ENCODE results near the gene MRPL55. TPM values are rescaled to one million over a fixed set of nuclear protein-coding genes. Genes with fewer than 3 reads are reported as not detected.

The MRPL55 gene
- total RNA-seq, 5 donors from 2014 or later (not counting 1 experiment from before 2014, with no cell fraction given), result 49.7 to 63.5 (median 55.9) TPM

DNA sequence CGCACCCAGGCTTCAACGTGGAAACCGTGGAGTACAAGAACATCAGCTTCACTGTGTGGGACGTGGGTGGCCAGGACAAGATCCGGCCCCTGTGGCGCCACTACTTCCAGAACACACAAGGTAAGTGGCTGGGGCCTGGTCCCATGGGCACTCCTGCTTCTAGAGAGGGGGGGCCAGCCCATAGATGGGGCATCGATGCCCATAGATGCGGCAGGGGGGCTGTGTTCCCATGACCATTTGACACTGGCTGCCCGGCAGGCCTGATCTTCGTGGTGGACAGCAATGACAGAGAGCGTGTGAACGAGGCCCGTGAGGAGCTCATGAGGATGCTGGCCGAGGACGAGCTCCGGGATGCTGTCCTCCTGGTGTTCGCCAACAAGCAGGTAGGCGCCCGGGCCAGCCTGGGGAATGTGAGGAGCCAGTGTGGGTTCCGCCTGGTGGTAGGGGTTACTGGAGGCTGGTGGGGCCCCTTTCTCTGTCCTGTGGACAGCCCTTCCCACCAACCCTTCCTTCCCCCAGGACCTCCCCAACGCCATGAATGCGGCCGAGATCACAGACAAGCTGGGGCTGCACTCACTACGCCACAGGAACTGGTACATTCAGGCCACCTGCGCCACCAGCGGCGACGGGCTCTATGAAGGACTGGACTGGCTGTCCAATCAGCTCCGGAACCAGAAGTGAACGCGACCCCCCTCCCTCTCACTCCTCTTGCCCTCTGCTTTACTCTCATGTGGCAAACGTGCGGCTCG, 11.6 kb downstream of the MRPL55 start:
- Mint-ChIP-seq H3K27ac (peak overlapping the region in 1 of 2 donors; percentile 39), H3K4me1 (peaks cover 33 to 38% (median 34%) of the 10 kb centered on the region in 3 donors), H3K9me3 (peaks cover 2 to 9% (median 6%) of the 10 kb centered on the region in 3 donors), H3K27me3 (no peaks in the 10 kb centered on the region), H3K36me3 (peaks cover 42% of the 10 kb centered on the region), H3K4me3 (no peak overlapping the region)
- Histone ChIP-seq H3K4me1 (ENCODE audit: control insufficient read depth in 1 of 2, extremely low read depth in 1 of 2, insufficient read depth in 2 of 2, low read length in 2 of 2) (peaks cover 2 to 44% of the 10 kb centered on the region in 2 experiments), H3K27ac (ENCODE audit: low read length) (no peak overlapping the region), H3K9me3 (no peaks in the 10 kb centered on the region), H3K4me3 (ENCODE audit: control insufficient read depth in 1 of 2, extremely low read depth in 1 of 2, low read length in 1 of 2) (no peak overlapping the region), H3K36me3 (ENCODE audit: control insufficient read depth in 2 of 2, extremely low read depth in 1 of 2, insufficient read depth in 1 of 2, low read length in 1 of 2) (peaks cover 8 to 60% of the 10 kb centered on the region in 2 donors), H3K27me3 (replicated peaks in 1 of 2; ENCODE audit: control insufficient read depth in 2 of 2, extremely low read depth in 1 of 2, insufficient read depth in 2 of 2, low read length in 1 of 2) (no peaks in the 10 kb centered on the region)
- POLR2A ChIA-PET, result no interaction called here
- 95% methylated on average over 22 of the region's 34 CpGs for WGBS (ENCODE audit: insufficient coverage)
- CTCF ChIA-PET, result no interaction called here
- DNase-seq (peak in 3 of 35 experiments; percentile 3 to 11 (median 5)), ATAC-seq (replicated peaks in 1 of 4) (no peak)

DNA sequence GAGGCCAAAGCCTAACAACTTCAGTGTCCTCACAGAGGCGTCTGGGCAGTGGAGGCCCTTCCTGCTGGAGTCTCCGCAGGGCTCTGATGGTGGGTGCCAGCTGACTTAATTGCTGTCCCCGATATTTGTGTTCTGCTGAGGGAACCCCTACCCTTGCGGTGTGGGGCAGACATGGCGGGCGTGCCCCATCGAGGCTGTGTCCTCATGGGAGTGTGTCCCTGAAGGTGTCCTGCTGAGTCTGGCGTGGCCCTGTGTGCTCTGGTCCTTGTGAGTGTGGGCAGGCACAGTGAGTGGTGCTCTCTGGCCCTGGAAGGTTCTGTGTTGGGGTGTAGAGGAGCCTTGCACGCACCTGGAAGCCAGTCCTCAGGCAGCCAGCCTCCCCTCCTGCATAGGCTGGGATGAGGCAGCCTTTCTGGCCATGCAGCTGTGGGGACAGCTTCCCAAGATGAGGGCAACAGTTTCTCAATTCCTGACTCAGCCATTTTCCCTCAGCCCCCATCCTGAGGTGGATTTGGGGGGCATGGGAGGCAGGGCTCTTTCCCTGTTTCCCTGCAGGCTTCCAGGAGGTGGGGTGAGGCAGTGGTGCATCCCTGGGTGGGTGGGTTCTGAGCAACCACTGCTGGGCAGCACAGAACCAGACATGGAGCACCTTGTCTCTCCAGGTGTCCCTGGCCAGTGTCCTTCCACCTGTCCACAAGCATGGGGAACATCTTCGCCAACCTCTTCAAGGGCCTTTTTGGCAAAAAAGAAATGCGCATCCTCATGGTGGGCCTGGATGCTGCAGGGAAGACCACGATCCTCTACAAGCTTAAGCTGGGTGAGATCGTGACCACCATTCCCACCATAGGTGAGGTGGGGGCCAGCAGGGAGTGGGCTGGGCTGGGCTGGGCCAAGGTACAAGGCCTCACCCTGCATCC, 12.4 kb downstream of the MRPL55 start:
- H3K27ac ChIP-seq (ENCODE audit: low read length), result no peak overlapping the region
- POLR2A ChIA-PET, result no interaction called here
- peaks cover 8 to 63% of the 10 kb centered on the region in 2 donors for H3K36me3 ChIP-seq (ENCODE audit: control insufficient read depth in 2 of 2, extremely low read depth in 1 of 2, insufficient read depth in 1 of 2, low read length in 1 of 2)
- WGBS (ENCODE audit: insufficient coverage), result 97% methylated on average over 7 of the region's 13 CpGs
- no peaks in the 10 kb centered on the region for H3K27me3 ChIP-seq (replicated peaks in 1 of 2; ENCODE audit: control insufficient read depth in 2 of 2, extremely low read depth in 1 of 2, insufficient read depth in 2 of 2, low read length in 1 of 2)
- CTCF ChIA-PET, result no interaction called here
- Mint-ChIP-seq H3K27ac (no peak overlapping the region), H3K9me3 (peaks cover 2 to 9% (median 6%) of the 10 kb centered on the region in 3 donors), H3K36me3 (peaks cover 49% of the 10 kb centered on the region), H3K4me1 (peaks cover 40 to 46% (median 41%) of the 10 kb centered on the region in 3 donors), H3K4me3 (no peak overlapping the region), H3K27me3 (no peaks in the 10 kb centered on the region)
- peak in 1 of 4 experiments; percentile 2 for ATAC-seq (replicated peaks in 1 of 4)
- peak in 2 of 35 experiments; percentile 5 to 11 for DNase-seq
- H3K9me3 ChIP-seq, result no peaks in the 10 kb centered on the region
- H3K4me3 ChIP-seq (ENCODE audit: control insufficient read depth in 1 of 2, extremely low read depth in 1 of 2, low read length in 1 of 2), result no peak overlapping the region
- H3K4me1 ChIP-seq (ENCODE audit: control insufficient read depth in 1 of 2, extremely low read depth in 1 of 2, insufficient read depth in 2 of 2, low read length in 2 of 2), result peaks cover 0 to 42% of the 10 kb centered on the region in 2 experiments

DNA sequence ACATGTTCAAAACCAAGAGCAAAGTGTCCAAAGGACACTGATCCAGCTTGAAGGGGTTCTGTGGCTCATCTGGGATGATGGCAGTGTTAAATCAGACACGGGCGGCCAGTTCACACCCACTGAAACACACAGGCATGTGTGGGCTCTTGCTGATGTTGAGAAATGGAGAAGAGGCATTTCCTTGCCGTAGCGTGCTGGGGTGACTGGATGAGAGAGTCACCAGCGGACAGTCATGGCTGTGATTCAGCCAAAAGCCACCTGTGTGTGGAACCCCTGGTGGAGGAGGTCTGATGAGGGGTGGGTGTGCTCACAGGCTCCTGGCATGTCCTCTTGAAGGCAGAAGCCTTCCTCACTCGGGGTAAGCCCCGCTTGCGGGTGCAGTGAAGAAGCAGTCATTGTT, 13.2 kb downstream of the MRPL55 start:
- Histone ChIP-seq H3K27ac (ENCODE audit: low read length) (no peak overlapping the region), H3K4me3 (ENCODE audit: control insufficient read depth in 1 of 2, extremely low read depth in 1 of 2, low read length in 1 of 2) (no peak overlapping the region), H3K27me3 (replicated peaks in 1 of 2; ENCODE audit: control insufficient read depth in 2 of 2, extremely low read depth in 1 of 2, insufficient read depth in 2 of 2, low read length in 1 of 2) (no peaks in the 10 kb centered on the region), H3K9me3 (no peaks in the 10 kb centered on the region), H3K4me1 (ENCODE audit: control insufficient read depth in 1 of 2, extremely low read depth in 1 of 2, insufficient read depth in 2 of 2, low read length in 2 of 2) (peaks cover 3 to 42% of the 10 kb centered on the region in 2 experiments), H3K36me3 (ENCODE audit: control insufficient read depth in 2 of 2, extremely low read depth in 1 of 2, insufficient read depth in 1 of 2, low read length in 1 of 2) (peaks cover 8 to 62% of the 10 kb centered on the region in 2 donors)
- H3K4me1 Mint-ChIP-seq, result peaks cover 40 to 46% (median 41%) of the 10 kb centered on the region in 3 donors
- peak overlapping the region in 1 of 3 donors; percentile 13 for H3K4me3 Mint-ChIP-seq
- peaks cover 2 to 9% (median 6%) of the 10 kb centered on the region in 3 donors for H3K9me3 Mint-ChIP-seq
- POLR2A ChIA-PET, result no interaction called here
- ATAC-seq (replicated peaks in 1 of 4) (no peak), DNase-seq (peak in 2 of 35 experiments; percentile 4 to 12)
- peaks cover 47% of the 10 kb centered on the region for H3K36me3 Mint-ChIP-seq
- CTCF ChIA-PET, result no interaction called here
- peak overlapping the region in 1 of 2 donors; percentile 79 for H3K27ac Mint-ChIP-seq
- WGBS (ENCODE audit: insufficient coverage), result 87% methylated on average over 7 of the region's 8 CpGs
- H3K27me3 Mint-ChIP-seq, result no peaks in the 10 kb centered on the region

DNA sequence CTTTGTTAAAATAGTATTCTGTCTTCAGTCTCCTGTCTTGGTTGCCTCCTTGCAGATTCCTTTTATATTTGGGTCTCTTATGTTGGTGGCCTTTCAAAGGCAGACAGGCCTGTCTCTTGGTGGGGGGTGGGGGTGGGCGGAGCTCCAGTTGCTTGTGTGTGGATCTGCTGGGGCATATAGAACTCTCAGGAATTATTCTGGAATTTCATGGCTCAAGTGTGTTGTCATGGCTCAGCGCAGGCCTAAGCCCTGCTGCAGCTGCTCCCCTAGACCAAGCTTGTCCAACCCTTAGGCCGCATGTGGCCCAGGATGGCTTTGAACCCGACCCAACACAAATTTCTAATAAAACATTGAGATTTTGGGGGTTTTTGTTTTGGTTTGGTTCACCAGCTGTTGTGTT, 13.9 kb downstream of the MRPL55 start:
- no peak for ATAC-seq (replicated peaks in 1 of 4)
- Histone ChIP-seq H3K27ac (ENCODE audit: low read length) (no peak overlapping the region), H3K27me3 (replicated peaks in 1 of 2; ENCODE audit: control insufficient read depth in 2 of 2, extremely low read depth in 1 of 2, insufficient read depth in 2 of 2, low read length in 1 of 2) (no peaks in the 10 kb centered on the region), H3K4me1 (ENCODE audit: control insufficient read depth in 1 of 2, extremely low read depth in 1 of 2, insufficient read depth in 2 of 2, low read length in 2 of 2) (peaks cover 10 to 48% of the 10 kb centered on the region in 2 experiments), H3K4me3 (ENCODE audit: control insufficient read depth in 1 of 2, extremely low read depth in 1 of 2, low read length in 1 of 2) (no peak overlapping the region), H3K9me3 (no peaks in the 10 kb centered on the region), H3K36me3 (ENCODE audit: control insufficient read depth in 2 of 2, extremely low read depth in 1 of 2, insufficient read depth in 1 of 2, low read length in 1 of 2) (peaks cover 5 to 59% of the 10 kb centered on the region in 2 donors)
- POLR2A ChIA-PET, result interaction anchor here in 1 of 2 donors (0.5 to 0.7 kb wide), 3 partner anchors 11 to 95 kb away, joined by 3 to 5 read pairs (median 3); no protein-coding TSS in a partner anchor
- Mint-ChIP-seq H3K27ac (no peak overlapping the region), H3K36me3 (peaks cover 47% of the 10 kb centered on the region), H3K27me3 (no peaks in the 10 kb centered on the region), H3K9me3 (peaks cover 2 to 9% (median 6%) of the 10 kb centered on the region in 3 donors), H3K4me1 (peaks cover 44 to 54% (median 48%) of the 10 kb centered on the region in 3 donors), H3K4me3 (no peak overlapping the region)
- DNase-seq, result no peak
- 100% methylated on average over 2 of the region's 4 CpGs for WGBS (ENCODE audit: insufficient coverage)
- CTCF ChIA-PET, result no interaction called here

DNA sequence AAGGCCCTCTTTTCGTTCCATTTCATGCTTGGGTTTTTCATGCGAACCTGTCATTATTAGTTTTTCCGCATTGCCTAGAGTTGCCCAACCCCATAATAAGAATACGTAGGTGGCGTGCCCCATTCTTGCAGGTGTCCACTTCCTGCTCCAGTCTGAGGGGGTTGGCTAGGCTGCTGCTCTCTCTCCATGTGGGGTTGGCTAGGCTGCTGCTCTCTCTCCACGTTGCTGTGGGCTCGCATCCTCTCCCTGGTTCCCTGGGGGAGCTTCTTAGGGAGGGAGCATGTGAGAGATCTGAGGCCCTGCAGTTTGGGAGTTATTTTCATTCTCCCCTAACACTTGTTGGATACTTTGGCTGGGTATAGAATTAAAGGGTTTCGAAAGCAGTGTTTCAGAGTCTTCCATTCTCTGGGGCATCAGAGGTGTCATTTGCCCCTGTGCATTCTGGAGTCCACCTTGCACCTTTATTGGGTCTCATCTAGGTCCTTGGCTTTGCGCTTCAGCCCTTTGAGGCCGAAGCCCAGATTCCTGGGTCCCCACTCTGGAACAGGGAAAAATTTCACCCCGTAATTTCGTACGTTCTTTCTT, 14.6 kb downstream of the MRPL55 start:
- Mint-ChIP-seq H3K27me3 (no peaks in the 10 kb centered on the region), H3K27ac (no peak overlapping the region), H3K36me3 (peaks cover 47% of the 10 kb centered on the region), H3K4me3 (no peak overlapping the region), H3K4me1 (peaks cover 49 to 61% (median 54%) of the 10 kb centered on the region in 3 donors), H3K9me3 (peaks cover 2 to 9% (median 6%) of the 10 kb centered on the region in 3 donors)
- ChIA-PET CTCF (no interaction called here), POLR2A (interaction anchor here in 1 of 2 donors (0.5 to 0.7 kb wide), 3 partner anchors 12 to 95 kb away, joined by 3 to 5 read pairs (median 3); no protein-coding TSS in a partner anchor)
- Histone ChIP-seq H3K27ac (ENCODE audit: low read length) (no peak overlapping the region), H3K27me3 (replicated peaks in 1 of 2; ENCODE audit: control insufficient read depth in 2 of 2, extremely low read depth in 1 of 2, insufficient read depth in 2 of 2, low read length in 1 of 2) (no peaks in the 10 kb centered on the region), H3K36me3 (ENCODE audit: control insufficient read depth in 2 of 2, extremely low read depth in 1 of 2, insufficient read depth in 1 of 2, low read length in 1 of 2) (peaks cover 5 to 53% of the 10 kb centered on the region in 2 donors), H3K9me3 (no peaks in the 10 kb centered on the region), H3K4me1 (ENCODE audit: control insufficient read depth in 1 of 2, extremely low read depth in 1 of 2, insufficient read depth in 2 of 2, low read length in 2 of 2) (peaks cover 16 to 54% of the 10 kb centered on the region in 2 experiments), H3K4me3 (ENCODE audit: control insufficient read depth in 1 of 2, extremely low read depth in 1 of 2, low read length in 1 of 2) (no peak overlapping the region)
- ATAC-seq (replicated peaks in 1 of 4), result no peak
- WGBS (ENCODE audit: insufficient coverage), result 80% methylated on average over 2 of the region's 13 CpGs
- peak in 1 of 35 experiments; percentile 9 for DNase-seq

Data from T-cell (primary cell).